Endothelial cell of umbilical vein (primary cell): ENCODE results near the gene FCER2. TPM values are rescaled to one million over a fixed set of nuclear protein-coding genes. Genes with fewer than 3 reads are reported as not detected.

Source experiments
- BruUV-seq: library from RNA; stranded (reverse); fragments of 400-500 nt; replicated peaks from 2 replicates; lab custom pipeline; 2021; lab: Mats Ljungman, UMichigan
- CTCF ChIA-PET: fragments of 300-600, 350-600 bp; sonication (Branson Sonifier 250); formaldehyde crosslinking; loops from one replicate; lab custom pipeline; 2021; ENCODE audit warnings: antibody characterized with exemption, inconsistent platforms; lab: Charles Lee
- POLR2A ChIA-PET: fragments of 300-600, 350-600 bp; sonication (Branson Sonifier 250); formaldehyde crosslinking; loops from one replicate; lab custom pipeline; 2021; ENCODE audit warnings: antibody characterized with exemption, inconsistent platforms; lab: Charles Lee
- DNase-seq: peaks from one replicate; pipeline ENCODE4 v3.0.0-alpha.2; 2011; ENCODE audit warnings: low read depth, low spot score
- FAIRE-seq: peaks from 2 replicates; lab custom pipeline; 2011; peaks lifted over from hg19 to GRCh38; lab: Jason Lieb, UNC
- H2AFZ ChIP-seq: 2 replicates; pipeline ENCODE4 v1.6.0; 2012; ENCODE audit warnings: low read depth, low read length, control low read depth, inconsistent platforms
- H3K27ac ChIP-seq: 2 replicates; pipeline ENCODE4 v1.5.1; 2011; ENCODE audit warnings: low read depth, mild to moderate bottlenecking, control low read depth, low read length, moderate library complexity; ENCODE audit not compliant: insufficient read depth
- H3K27me3 ChIP-seq, 2 experiments: 2 replicates each; pipeline versions ENCODE4 v1.6.0 to v1.6.1; 2011; ENCODE audit warnings: low read length in 2 of 2, mixed read lengths in 1 of 2; ENCODE audit not compliant: control insufficient read depth in 2 of 2, insufficient read depth in 2 of 2
- H3K36me3 ChIP-seq, 2 experiments: 2 replicates in 1 of 2; 3 replicates in 1 of 2; pipeline ENCODE4 v1.5.1; 2011; ENCODE audit warnings: low read length in 2 of 2, mild to moderate bottlenecking in 1 of 2, moderate library complexity in 1 of 2; ENCODE audit not compliant: control insufficient read depth in 2 of 2, insufficient read depth in 2 of 2; ENCODE audit errors: extremely low read depth in 1 of 2
- H3K4me1 ChIP-seq: 3 replicates; pipeline ENCODE4 v1.5.1; 2011; ENCODE audit warnings: mild to moderate bottlenecking, low read length; ENCODE audit not compliant: control insufficient read depth, insufficient read depth; ENCODE audit errors: extremely low read depth
- H3K4me2 ChIP-seq: 2 replicates; pipeline ENCODE4 v1.6.1; 2011; ENCODE audit warnings: low read length, control low read depth, mixed read lengths; ENCODE audit not compliant: insufficient read depth
- H3K4me3 ChIP-seq, 3 experiments: fragments of 200-600 bp in 1 of 3; sonication (generic), shearing (Covaris generic) in 1 of 3; replicated peaks in 1 of 3; 2 replicates each; pipeline ENCODE4 v1.5.1; 2011 to 2016; ENCODE audit warnings: control low read depth in 3 of 3, low read length in 3 of 3, mild to moderate bottlenecking in 2 of 3, inconsistent platforms in 1 of 3, low read depth in 1 of 3, moderate library complexity in 1 of 3; ENCODE audit not compliant: insufficient read depth in 1 of 3
- H3K79me2 ChIP-seq: 2 replicates; pipeline ENCODE4 v1.6.0; 2012; ENCODE audit warnings: low read length, inconsistent platforms; ENCODE audit not compliant: control insufficient read depth, insufficient read depth
- H3K9ac ChIP-seq: replicated peaks from 2 replicates; pipeline ENCODE3; 2011; ENCODE audit warnings: low read length, control low read depth; ENCODE audit not compliant: insufficient read depth; ENCODE audit errors: extremely low read depth
- H3K9me1 ChIP-seq: replicated peaks from 3 replicates; pipeline ENCODE4 v1.6.0; 2011; ENCODE audit warnings: mild to moderate bottlenecking, low read length; ENCODE audit not compliant: control insufficient read depth, insufficient read depth; ENCODE audit errors: extremely low read depth
- H3K9me3 ChIP-seq: replicated peaks from 2 replicates; pipeline ENCODE4 v1.5.1; 2012; ENCODE audit warnings: low read length, inconsistent platforms; ENCODE audit not compliant: control insufficient read depth, insufficient read depth
- H4K20me1 ChIP-seq: replicated peaks from 2 replicates; pipeline ENCODE3; 2011; ENCODE audit warnings: mild to moderate bottlenecking, low read length; ENCODE audit not compliant: control insufficient read depth, insufficient read depth; ENCODE audit errors: extremely low read depth
- EZH2 ChIP-seq: IDR thresholded peaks from 2 replicates; pipeline ENCODE4 v1.6.1; 2012; ENCODE audit warnings: borderline replicate concordance, low read depth, mild to moderate bottlenecking, moderate library complexity, low read length, inconsistent platforms; ENCODE audit not compliant: severe bottlenecking
- FOS ChIP-seq: IDR thresholded peaks from 2 replicates; pipeline ENCODE4 v1.6.1; 2011; ENCODE audit warnings: mild to moderate bottlenecking, low read length, moderate library complexity, borderline replicate concordance; ENCODE audit not compliant: insufficient read depth
- GATA2 ChIP-seq: IDR thresholded peaks from 2 replicates; pipeline ENCODE4 v1.7.0; 2011; ENCODE audit warnings: low read depth, mild to moderate bottlenecking, moderate library complexity, mixed read lengths, low read length; ENCODE audit not compliant: insufficient read length, insufficient read depth
- JUN ChIP-seq: IDR thresholded peaks from 2 replicates; pipeline ENCODE4 v1.6.1; 2011; ENCODE audit warnings: borderline replicate concordance, low read depth; ENCODE audit not compliant: insufficient read length, insufficient read depth
- MAX ChIP-seq: IDR thresholded peaks from 2 replicates; pipeline ENCODE4 v1.6.1; 2011; ENCODE audit not compliant: insufficient read depth, insufficient read length
- MYC ChIP-seq: IDR thresholded peaks from one replicate; pipeline ENCODE4 v1.6.1; 2011; ENCODE audit warnings: mild to moderate bottlenecking, low read depth, low read length
- POLR2A ChIP-seq: IDR thresholded peaks from 2 replicates; pipeline ENCODE4 v1.6.1; 2012; ENCODE audit warnings: low read depth, mild to moderate bottlenecking, control low read depth, low read length
- POLR2AphosphoS5 ChIP-seq: IDR thresholded peaks from 2 replicates; pipeline ENCODE4 v1.6.1; 2012; ENCODE audit warnings: low read depth, mild to moderate bottlenecking, control low read depth, low read length, moderate library complexity; ENCODE audit not compliant: insufficient read depth
- dilution Hi-C: fragments of 300-500 bp; cut with MboI; formaldehyde crosslinking; loops from one replicate; pipeline ENCODE4 v1.15.0; 2019; ENCODE audit warnings: low sequenced_read_pairs; ENCODE audit not compliant: extremely low pct_ligation_motif_present
- intact Hi-C: fragments of 100-400 bp; cut with micrococcal nuclease; formaldehyde crosslinking; loops from one replicate; pipeline ENCODE4 v1.10.0; 2022
- polyA plus RNA-seq, 4 experiments: library from polyadenylated mRNA; depleted of rRNA in 3 of 4; stranded (reverse) in 3 of 4; unstranded in 1 of 4; fragments of >200 nt; gene quantifications; 2 replicates each; pipeline versions ENCODE4 v1.2.1 to v1.2.3, GENCODE V29; 2011 to 2012; ENCODE audit warnings: missing spikeins in 1 of 4
- total RNA-seq: library from RNA; stranded (reverse); gene quantifications from 2 replicates; pipeline ENCODE4 v1.2.3, GENCODE V29; 2021
- TF ChIP-seq, protein P1 (sequence below), 2 donors: IDR thresholded peaks; 1 replicate in 1 of 2; 2 replicates in 1 of 2; pipeline ENCODE4 v1.5.1; 2011; ENCODE audit warnings: low read length in 2 of 2, mild to moderate bottlenecking in 2 of 2, moderate library complexity in 2 of 2, control low read depth in 1 of 2, inconsistent platforms in 1 of 2, low read depth in 1 of 2; ENCODE audit not compliant: insufficient read depth in 1 of 2; ENCODE audit errors: extremely low read depth in 1 of 2

FCER2 gene
- total and polyA plus RNA-seq, 2 donors (not counting 3 experiments of a cell fraction or from before 2014, with no cell fraction given): not detected

DNA sequence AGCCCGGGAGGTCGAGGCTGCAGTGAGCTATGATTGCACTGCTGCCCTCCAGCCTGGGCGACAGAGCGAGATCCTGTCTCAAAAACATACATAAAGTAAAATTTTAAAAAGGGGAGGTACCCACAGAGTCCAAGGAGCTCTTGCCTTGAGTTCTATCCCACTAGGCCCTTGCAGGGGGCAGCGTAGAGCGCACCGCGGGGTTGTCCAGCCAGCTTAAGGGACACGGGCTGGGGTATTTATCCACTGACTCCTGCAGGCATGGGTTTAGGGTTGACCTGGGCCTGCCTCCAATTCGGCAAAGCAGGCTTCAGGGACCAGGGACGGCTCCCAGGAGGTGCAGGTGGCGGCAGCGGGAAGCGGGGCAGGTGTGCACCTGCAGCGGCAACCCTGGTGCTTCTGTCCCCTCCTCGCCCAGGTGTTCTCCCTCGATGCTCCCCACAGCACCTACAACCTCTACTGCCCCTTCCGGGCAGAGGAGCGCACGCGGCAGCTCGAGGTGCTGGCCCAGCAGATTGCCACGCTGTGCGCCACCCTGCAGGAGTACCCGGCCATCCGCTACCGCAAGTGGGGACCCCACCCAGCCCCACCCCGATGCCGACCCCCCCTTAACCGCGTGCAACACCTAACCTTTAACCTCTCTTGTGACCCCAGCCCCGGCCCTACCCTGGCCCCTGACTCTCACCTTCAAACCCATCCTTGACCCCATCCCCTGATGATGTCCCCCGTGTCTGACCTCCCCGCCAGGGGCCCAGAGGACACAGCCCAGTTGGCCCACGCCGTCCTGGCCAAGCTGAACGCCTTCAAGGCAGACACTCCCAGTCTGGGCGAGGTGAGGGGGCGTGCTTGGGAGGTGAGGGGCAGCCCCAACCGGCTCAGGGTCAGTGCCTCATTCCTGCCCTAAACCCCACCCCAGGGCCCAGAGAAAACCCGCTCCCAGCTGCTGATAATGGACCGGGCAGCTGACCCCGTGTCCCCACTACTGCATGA, 60.3 kb downstream of the FCER2 start:
- peaks cover 6% of the 10 kb centered on the region for H3K4me1 ChIP-seq
- ChIA-PET POLR2A (interaction anchor here (0.7 kb wide), 1 partner anchor 189 kb away, joined by 3 read pairs; no protein-coding TSS in a partner anchor), CTCF (interaction anchor here (0.9 to 2.3 kb wide), 6 partner anchors 10 to 211 kb away, joined by 3 to 8 read pairs (median 6); partner anchors contain the start of genes PET100, TRAPPC5 and XAB2)
- dilution Hi-C loops: no loop called here
- no peak overlapping the region for H2AFZ ChIP-seq
- intact Hi-C loops: no loop called here
- no peak overlapping the region for H3K4me3 ChIP-seq
- no peaks in the 10 kb centered on the region for H3K36me3 ChIP-seq
- H3K27ac ChIP-seq: no peak overlapping the region
- H3K4me2 ChIP-seq: no peak overlapping the region
- BruUV-seq: no TSS peak
- H4K20me1 ChIP-seq: no peaks in the 10 kb centered on the region
- H3K79me2 ChIP-seq: no peaks in the 10 kb centered on the region
- H3K9me1 ChIP-seq: no peaks in the 10 kb centered on the region
- no peaks in the 10 kb centered on the region for H3K9me3 ChIP-seq
- FAIRE-seq: no peak
- DNase-seq: no peak
- no peak overlapping the region for H3K9ac ChIP-seq
- H3K27me3 ChIP-seq: no peaks in the 10 kb centered on the region
- TF ChIP-seq MYC: no peak
- TF ChIP-seq, protein P1, sequence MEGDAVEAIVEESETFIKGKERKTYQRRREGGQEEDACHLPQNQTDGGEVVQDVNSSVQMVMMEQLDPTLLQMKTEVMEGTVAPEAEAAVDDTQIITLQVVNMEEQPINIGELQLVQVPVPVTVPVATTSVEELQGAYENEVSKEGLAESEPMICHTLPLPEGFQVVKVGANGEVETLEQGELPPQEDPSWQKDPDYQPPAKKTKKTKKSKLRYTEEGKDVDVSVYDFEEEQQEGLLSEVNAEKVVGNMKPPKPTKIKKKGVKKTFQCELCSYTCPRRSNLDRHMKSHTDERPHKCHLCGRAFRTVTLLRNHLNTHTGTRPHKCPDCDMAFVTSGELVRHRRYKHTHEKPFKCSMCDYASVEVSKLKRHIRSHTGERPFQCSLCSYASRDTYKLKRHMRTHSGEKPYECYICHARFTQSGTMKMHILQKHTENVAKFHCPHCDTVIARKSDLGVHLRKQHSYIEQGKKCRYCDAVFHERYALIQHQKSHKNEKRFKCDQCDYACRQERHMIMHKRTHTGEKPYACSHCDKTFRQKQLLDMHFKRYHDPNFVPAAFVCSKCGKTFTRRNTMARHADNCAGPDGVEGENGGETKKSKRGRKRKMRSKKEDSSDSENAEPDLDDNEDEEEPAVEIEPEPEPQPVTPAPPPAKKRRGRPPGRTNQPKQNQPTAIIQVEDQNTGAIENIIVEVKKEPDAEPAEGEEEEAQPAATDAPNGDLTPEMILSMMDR (IDR thresholded peaks at IDR 0.05; ENCODE audit: extremely low read depth in 1 of 2, insufficient read depth in 1 of 2, low read depth in 1 of 2, low read length in 2 of 2): peak in 1 of 2 donors; percentile 5

DNA sequence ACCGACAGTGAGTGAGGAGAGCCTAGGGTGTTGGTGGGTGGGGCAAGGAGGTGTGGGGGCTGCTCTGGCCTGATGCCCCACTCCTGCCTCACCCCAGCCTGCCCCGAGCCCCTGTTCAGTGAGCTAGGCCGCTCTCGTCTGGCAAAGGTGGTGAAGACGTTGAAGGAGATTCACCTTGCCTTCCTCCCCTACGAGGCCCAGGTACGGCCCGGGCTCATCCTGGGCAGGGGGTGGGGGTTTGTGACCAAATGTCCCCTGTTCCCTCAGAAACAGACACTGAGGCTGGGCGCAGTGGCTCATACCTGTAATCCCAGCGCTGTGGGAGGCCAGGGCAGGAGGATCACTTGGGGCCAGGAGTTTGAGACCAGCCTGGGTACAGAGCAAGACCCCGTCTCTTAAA, 61.1 kb downstream of the FCER2 start:
- H3K27me3 ChIP-seq: no peaks in the 10 kb centered on the region
- no peak overlapping the region for H2AFZ ChIP-seq
- no peak overlapping the region for H3K4me2 ChIP-seq
- H3K36me3 ChIP-seq: no peaks in the 10 kb centered on the region
- no peak overlapping the region for H3K9ac ChIP-seq
- no peaks in the 10 kb centered on the region for H3K9me1 ChIP-seq
- no peaks in the 10 kb centered on the region for H3K79me2 ChIP-seq
- dilution Hi-C loops: no loop called here
- no peak for FAIRE-seq
- intact Hi-C loops: no loop called here
- peaks cover 7% of the 10 kb centered on the region for H3K4me1 ChIP-seq
- H4K20me1 ChIP-seq: no peaks in the 10 kb centered on the region
- no peak for TF ChIP-seq EZH2
- TF ChIP-seq, protein P1 (IDR thresholded peaks at IDR 0.05; ENCODE audit: extremely low read depth in 1 of 2, insufficient read depth in 1 of 2, low read depth in 1 of 2, low read length in 2 of 2): no peak
- no peak for TF ChIP-seq GATA2
- no peak for TF ChIP-seq JUN
- TF ChIP-seq POLR2A: no peak
- TF ChIP-seq MAX: no peak
- TF ChIP-seq POLR2AphosphoS5: no peak
- TF ChIP-seq FOS: no peak
- no peak for TF ChIP-seq MYC
- ChIA-PET CTCF (interaction anchor here (0.9 to 2.3 kb wide), 6 partner anchors 11 to 212 kb away, joined by 3 to 8 read pairs (median 6); partner anchors contain the start of genes PET100, TRAPPC5 and XAB2), POLR2A (no interaction called here)
- no peak for DNase-seq
- BruUV-seq: no TSS peak
- H3K9me3 ChIP-seq: no peaks in the 10 kb centered on the region
- no peak overlapping the region for H3K27ac ChIP-seq
- H3K4me3 ChIP-seq: no peak overlapping the region
